NCI-H526 treated with DMSO at 0.1 percent for 48 hours (cell line): ENCODE results near the gene KIAA0408.
"Not testable (repeated sequence)": the region's sequence is repeated elsewhere in the genome, so short reads cannot be mapped to it uniquely, and the experiment has no call there.

ENCODE experiments used
- DNase-seq: peaks from one replicate; lab custom pipeline; 2025; lab: John Stamatoyannopoulos, UW

Gene KIAA0408

DNA sequence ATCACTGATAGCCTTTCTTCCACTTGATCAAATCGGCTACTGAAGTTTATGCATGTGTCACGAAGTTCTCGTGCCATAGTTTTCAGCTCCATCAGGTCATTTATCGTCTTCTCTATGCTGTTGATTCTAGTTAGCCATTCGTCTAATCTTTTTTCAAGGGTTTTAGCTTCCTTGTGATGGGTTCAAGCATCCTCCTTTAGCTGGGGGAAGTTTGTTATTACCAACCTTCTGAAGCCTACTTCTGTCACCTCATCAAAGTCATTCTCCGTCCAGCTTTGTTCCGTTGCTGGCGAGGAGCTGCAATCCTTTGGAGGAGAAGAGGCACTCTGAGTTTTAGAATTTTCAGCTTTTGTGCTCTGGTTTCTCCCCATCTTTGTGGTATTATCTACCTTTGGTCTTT is 47.2 kb downstream of the KIAA0408 start:
- not testable (repeated sequence) for DNase-seq
